Testis (tissue), 2 donors: Measurements from ENCODE around the gene PWWP2B.

Experiments used
- POLR2A ChIP-seq: fragments of 450-650 bp; IDR thresholded peaks from one replicate; pipeline ENCODE4 v1.6.1; 2017; ENCODE audit warnings: antibody characterized with exemption, mild to moderate bottlenecking, moderate library complexity
- TF ChIP-seq, protein P1 (sequence below), 3 experiments: fragments of 450-650 bp in 2 of 3; fragments of 200-600 bp in 1 of 3; sonication (generic) in 1 of 3; IDR thresholded peaks; one replicate each; pipeline ENCODE4 v1.5.1; 2016 to 2019; ENCODE audit warnings: antibody characterized with exemption in 3 of 3, mild to moderate bottlenecking in 2 of 3, moderate library complexity in 1 of 3

DNA sequence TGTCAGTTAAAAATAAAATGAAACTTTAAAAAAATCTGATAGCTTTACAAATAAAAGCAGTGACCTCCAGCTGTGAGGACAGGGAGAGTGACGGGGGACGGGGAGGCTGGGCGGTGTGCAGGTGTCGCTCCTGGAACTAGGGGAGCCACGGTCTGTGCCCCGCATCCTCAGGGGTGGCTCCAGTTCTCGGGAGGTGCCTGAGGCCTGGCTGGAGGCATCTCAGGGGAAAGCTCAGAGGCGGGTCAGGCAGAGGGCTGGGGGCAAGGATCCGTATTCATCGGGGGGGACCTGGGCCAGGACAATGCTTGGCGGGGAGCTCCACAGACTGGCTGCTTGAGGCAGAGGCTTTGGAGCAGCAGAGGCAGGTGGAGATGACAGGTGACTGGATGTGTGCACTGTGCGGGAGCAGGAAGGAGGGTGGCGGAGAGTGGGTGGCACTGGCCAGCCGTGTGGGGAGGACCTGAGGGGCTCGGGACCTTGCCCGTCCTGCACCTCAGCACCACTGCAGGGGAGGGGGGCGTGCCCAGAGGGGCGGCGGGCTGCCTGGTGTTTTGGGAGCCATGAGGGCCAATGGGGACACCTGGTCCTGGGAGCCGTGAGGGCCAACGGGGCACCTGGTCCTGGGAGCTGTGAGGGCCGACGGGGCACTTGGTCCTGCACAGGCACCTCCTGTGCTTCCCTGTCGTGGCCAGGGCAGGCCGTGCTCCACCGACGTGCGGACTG is 13.2 kb downstream of the PWWP2B start:
- TF ChIP-seq, protein P1, sequence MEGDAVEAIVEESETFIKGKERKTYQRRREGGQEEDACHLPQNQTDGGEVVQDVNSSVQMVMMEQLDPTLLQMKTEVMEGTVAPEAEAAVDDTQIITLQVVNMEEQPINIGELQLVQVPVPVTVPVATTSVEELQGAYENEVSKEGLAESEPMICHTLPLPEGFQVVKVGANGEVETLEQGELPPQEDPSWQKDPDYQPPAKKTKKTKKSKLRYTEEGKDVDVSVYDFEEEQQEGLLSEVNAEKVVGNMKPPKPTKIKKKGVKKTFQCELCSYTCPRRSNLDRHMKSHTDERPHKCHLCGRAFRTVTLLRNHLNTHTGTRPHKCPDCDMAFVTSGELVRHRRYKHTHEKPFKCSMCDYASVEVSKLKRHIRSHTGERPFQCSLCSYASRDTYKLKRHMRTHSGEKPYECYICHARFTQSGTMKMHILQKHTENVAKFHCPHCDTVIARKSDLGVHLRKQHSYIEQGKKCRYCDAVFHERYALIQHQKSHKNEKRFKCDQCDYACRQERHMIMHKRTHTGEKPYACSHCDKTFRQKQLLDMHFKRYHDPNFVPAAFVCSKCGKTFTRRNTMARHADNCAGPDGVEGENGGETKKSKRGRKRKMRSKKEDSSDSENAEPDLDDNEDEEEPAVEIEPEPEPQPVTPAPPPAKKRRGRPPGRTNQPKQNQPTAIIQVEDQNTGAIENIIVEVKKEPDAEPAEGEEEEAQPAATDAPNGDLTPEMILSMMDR (IDR thresholded peaks at IDR 0.05): no peak
- TF ChIP-seq POLR2A: no peak
